Measurements from ENCODE around the gene NAA25. TPM values are rescaled to one million over a fixed set of nuclear protein-coding genes. Genes with fewer than 3 reads are reported as not detected.

Gene NAA25
- total and polyA plus RNA-seq, 2 donors (not counting 1 experiment from before 2014, with no cell fraction given), result 5.9 to 40.8 TPM

DNA sequence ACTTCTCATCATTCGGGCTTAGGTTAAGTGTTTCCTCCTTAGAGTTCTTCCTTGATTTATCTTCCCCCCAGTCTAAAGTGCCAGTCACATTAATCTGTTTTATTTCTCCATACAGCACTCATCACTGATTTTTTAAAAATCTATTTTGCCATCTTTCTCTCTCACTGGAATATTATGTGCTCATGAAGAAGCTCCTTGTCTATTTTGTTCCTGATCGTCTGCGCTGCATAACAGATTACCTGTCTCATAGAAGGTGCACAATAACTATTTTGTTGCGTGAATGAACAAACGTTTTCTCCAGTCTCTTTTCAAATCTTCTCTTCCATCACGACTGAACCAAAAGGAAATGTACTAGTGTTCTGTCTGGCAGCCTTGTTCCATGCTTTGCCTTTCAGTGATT lies 92.6 kb downstream of the NAA25 start:
- TF ChIP-seq EZH2 (IDR thresholded peaks at IDR 0.05; ENCODE audit: borderline replicate concordance, insufficient read depth, low read depth, low read length, poor library complexity, severe bottlenecking) (no peak), CTCF (IDR thresholded peaks at IDR 0.05) (no peak)
- no peaks in the 10 kb centered on the region for H3K27me3 ChIP-seq (replicated peaks in 1 of 4; ENCODE audit: control extremely low read depth in 1 of 4, control insufficient read depth in 3 of 4, insufficient read depth in 4 of 4, low read length in 3 of 4)
- CTCF ChIA-PET, result interaction anchor here (0.6 to 1.5 kb wide), 4 partner anchors 18 to 451 kb away, joined by 3 read pairs; no protein-coding TSS in a partner anchor
- DNase-seq (no peak), ATAC-seq (ENCODE audit: low read depth) (no peak)
- peaks cover 59 to 74% of the 10 kb centered on the region in 2 donors for H3K4me1 ChIP-seq (ENCODE audit: control insufficient read depth in 2 of 2, insufficient read depth in 2 of 2, low read length in 2 of 2)
- WGBS (ENCODE audit: insufficient coverage), result 100% methylated on average over 3 of the region's 6 CpGs
- Mint-ChIP-seq H3K9me3 (ENCODE audit: insufficient read depth) (peaks cover 2% of the 10 kb centered on the region), H3K4me3 (peak overlapping the region; percentile 24), H3K4me1 (peaks cover 69% of the 10 kb centered on the region), H3K27ac (peak overlapping the region; percentile 65), H3K27me3 (no peaks in the 10 kb centered on the region)
- H3K9me3 ChIP-seq (ENCODE audit: control extremely low read depth in 1 of 3, control insufficient read depth in 2 of 3, insufficient read depth in 1 of 3, low read length in 2 of 3), result peaks cover 0 to 10% (median 3%) of the 10 kb centered on the region in 3 donors
- peaks cover 64% of the 10 kb centered on the region for H4K20me1 ChIP-seq (ENCODE audit: control insufficient read depth, insufficient read depth, low read length, poor library complexity, severe bottlenecking)
- intact Hi-C loops (cut with micrococcal nuclease), result no loop called here
- H3K79me2 ChIP-seq (ENCODE audit: control insufficient read depth, insufficient read depth, low read length), result peaks cover 76% of the 10 kb centered on the region
- peaks cover 15 to 51% of the 10 kb centered on the region in 2 experiments for H3K36me3 ChIP-seq (replicated peaks in 1 of 2; ENCODE audit: control extremely low read depth in 1 of 2, control insufficient read depth in 1 of 2, extremely low read depth in 1 of 2, insufficient read depth in 2 of 2, low read length in 1 of 2)
- H3K27ac ChIP-seq (ENCODE audit: low read length in 2 of 2), result peak overlapping the region in 1 of 2 donors; percentile 93
- H2AFZ ChIP-seq (ENCODE audit: insufficient read depth, low read depth, low read length, poor library complexity, severe bottlenecking), result no peak overlapping the region
- H3K9ac ChIP-seq (ENCODE audit: low read length), result peak overlapping the region; percentile 29
- peak overlapping the region; percentile 55 for H3K4me2 ChIP-seq (replicated peaks; ENCODE audit: low read depth, low read length, poor library complexity, severe bottlenecking)
- no peak overlapping the region for H3K4me3 ChIP-seq (ENCODE audit: control extremely low read depth in 1 of 5, extremely low read depth in 1 of 5, insufficient read depth in 1 of 5, low read depth in 2 of 5, low read length in 4 of 5)
- POLR2A ChIA-PET, result no interaction called here

Measured in B cell (primary cell).